Measurements from ENCODE around the gene OR10P1. TPM values are rescaled to one million over a fixed set of nuclear protein-coding genes. Genes with fewer than 3 reads are reported as not detected.

OR10P1 gene
- total RNA-seq, 1 experiment from 2014 or later, result not detected

GRCh38 chr12:55682087-55682796, 45.5 kb downstream of the OR10P1 start:
- Histone ChIP-seq H3K36me3 (ENCODE audit: low read depth, low read length) (no peaks in the 10 kb centered on the region), H3K27ac (ENCODE audit: low read length) (no peak overlapping the region; the same call in 1 of the 2 replicates), H3K9ac (ENCODE audit: low read length) (peak overlapping the region; percentile 45), H3K4me2 (ENCODE audit: low read length) (peak overlapping the region; percentile 89), H3K9me2 (replicated peaks; ENCODE audit: low read length) (no peaks in the 10 kb centered on the region), H3K9me3 (ENCODE audit: low read length) (no peaks in the 10 kb centered on the region), H4K20me1 (ENCODE audit: low read length) (no peaks in the 10 kb centered on the region), H3K4me3 (ENCODE audit: low read length) (peak overlapping the region; percentile 74), H3K4me1 (ENCODE audit: insufficient read depth, low read length) (0 out of 2 replicates have a peak, but pooled peaks cover 12% of the 10 kb centered on the region), H3F3A (ENCODE audit: low read length, unreplicated experiment) (no peaks in the 10 kb centered on the region), H3K79me2 (ENCODE audit: low read length) (no peaks in the 10 kb centered on the region; the same call in 1 of the 2 replicates), H3K27me3 (ENCODE audit: low read length) (no peaks in the 10 kb centered on the region), H2AFZ (ENCODE audit: low read length) (peak overlapping the region; percentile 91)
- intact Hi-C loops (cut with micrococcal nuclease), result no loop called here
- ChIA-PET POLR2A (ENCODE audit: unreplicated experiment) (interaction anchor here (0.7 to 0.9 kb wide), 2 partner anchors 37 to 39 kb away, joined by 3 read pairs; no protein-coding TSS in a partner anchor), CTCF (interaction anchor here (0.6 to 1.4 kb wide), 10 partner anchors 20 to 135 kb away, joined by 3 to 50 read pairs (median 5); partner anchors contain the start of genes BLOC1S1, CD63, ITGA7 and ORMDL2)
- no peak for DNase-seq
- TF ChIP-seq EZH2phosphoT487 (IDR thresholded peaks at IDR 0.05; ENCODE audit: borderline replicate concordance, low read length) (no peak), EZH2 (IDR thresholded peaks at IDR 0.05; ENCODE audit: low read length, unreplicated experiment) (no peak), CTCF (conservative IDR thresholded peaks at IDR 0.05; ENCODE audit: low read depth, low read length) (no peak)
- ATAC-seq, result peak; percentile 11
- BruUV-seq (replicated peaks), result no TSS peak

GRCh38 chr12:55683676-55684075, 47.0 kb downstream of the OR10P1 start:
- Histone ChIP-seq H3K27me3 (ENCODE audit: low read length) (no peaks in the 10 kb centered on the region), H3K4me1 (ENCODE audit: insufficient read depth, low read length) (0 out of 2 replicates have a peak, but pooled peaks cover 12% of the 10 kb centered on the region), H3K27ac (ENCODE audit: low read length) (no peak overlapping the region), H3F3A (ENCODE audit: low read length, unreplicated experiment) (no peaks in the 10 kb centered on the region), H3K36me3 (ENCODE audit: low read depth, low read length) (no peaks in the 10 kb centered on the region), H3K4me3 (ENCODE audit: low read length) (no peak overlapping the region), H3K9ac (ENCODE audit: low read length) (no peak overlapping the region), H3K79me2 (ENCODE audit: low read length) (no peaks in the 10 kb centered on the region; the same call in 1 of the 2 replicates), H3K9me3 (ENCODE audit: low read length) (no peaks in the 10 kb centered on the region), H3K4me2 (ENCODE audit: low read length) (no peak overlapping the region), H4K20me1 (ENCODE audit: low read length) (no peaks in the 10 kb centered on the region), H2AFZ (ENCODE audit: low read length) (no peak overlapping the region), H3K9me2 (replicated peaks; ENCODE audit: low read length) (no peaks in the 10 kb centered on the region)
- no TSS peak for BruUV-seq (replicated peaks)
- intact Hi-C loops (cut with micrococcal nuclease), result no loop called here
- DNase-seq (no peak), ATAC-seq (no peak)
- POLR2A ChIA-PET (ENCODE audit: unreplicated experiment), result no interaction called here
- no peak for TF ChIP-seq EZH2 (IDR thresholded peaks at IDR 0.05; ENCODE audit: low read length, unreplicated experiment)
- CTCF ChIA-PET, result no interaction called here

- ATAC-seq (no peak), DNase-seq (no peak)
- Histone ChIP-seq H4K20me1 (ENCODE audit: low read length) (no peaks in the 10 kb centered on the region), H3K4me2 (ENCODE audit: low read length) (no peak overlapping the region), H3F3A (ENCODE audit: low read length, unreplicated experiment) (no peaks in the 10 kb centered on the region), H3K79me2 (ENCODE audit: low read length) (no peaks in the 10 kb centered on the region; the same call in 1 of the 2 replicates), H3K9me3 (ENCODE audit: low read length) (no peaks in the 10 kb centered on the region), H2AFZ (ENCODE audit: low read length) (no peak overlapping the region), H3K9me2 (replicated peaks; ENCODE audit: low read length) (no peaks in the 10 kb centered on the region), H3K4me3 (ENCODE audit: low read length) (no peak overlapping the region), H3K36me3 (ENCODE audit: low read depth, low read length) (no peaks in the 10 kb centered on the region), H3K9ac (ENCODE audit: low read length) (no peak overlapping the region), H3K27me3 (ENCODE audit: low read length) (no peaks in the 10 kb centered on the region), H3K4me1 (ENCODE audit: insufficient read depth, low read length) (0 out of 2 replicates have a peak, but pooled peaks cover 12% of the 10 kb centered on the region), H3K27ac (ENCODE audit: low read length) (no peak overlapping the region)
- POLR2A ChIA-PET (ENCODE audit: unreplicated experiment), result no interaction called here
- CTCF ChIA-PET, result no interaction called here
- intact Hi-C loops (cut with micrococcal nuclease), result no loop called here
- no TSS peak for BruUV-seq (replicated peaks)
- TF ChIP-seq CTCF (conservative IDR thresholded peaks at IDR 0.05; ENCODE audit: low read depth, low read length), result no peak
- TF ChIP-seq EZH2phosphoT487 (IDR thresholded peaks at IDR 0.05; ENCODE audit: borderline replicate concordance, low read length), result no peak
- TF ChIP-seq EZH2 (IDR thresholded peaks at IDR 0.05; ENCODE audit: low read length, unreplicated experiment), result no peak
Observed at GRCh38 chr12:55684761-55685370, 48.2 kb downstream of the OR10P1 start.
